Measurements from ENCODE around the gene C3. TPM values are rescaled to one million over a fixed set of nuclear protein-coding genes. Genes with fewer than 3 reads are reported as not detected.

Gene C3
- total and polyA plus RNA-seq, 2 experiments from 2014 or later, result 5.1 to 17.7 TPM

- Histone ChIP-seq H3K4me3 (no peak overlapping the region), H3K4me2 (no peak overlapping the region), H3K27me3 (ENCODE audit: insufficient read depth) (peaks cover 21% of the 10 kb centered on the region), H3K36me3 (ENCODE audit: insufficient read depth) (no peaks in the 10 kb centered on the region), H3K79me2 (replicated peaks; ENCODE audit: insufficient read depth) (no peaks in the 10 kb centered on the region), H2AFZ (no peak overlapping the region), H3K4me1 (ENCODE audit: insufficient read depth) (peaks cover 2% of the 10 kb centered on the region; the same call in 1 of the 2 replicates), H3K9me2 (ENCODE audit: insufficient read depth) (no peaks in the 10 kb centered on the region), H4K20me1 (replicated peaks; ENCODE audit: insufficient read depth) (no peaks in the 10 kb centered on the region), H3F3A (replicated peaks; ENCODE audit: low read depth) (peaks cover 8% of the 10 kb centered on the region), H3K27ac (ENCODE audit: low read depth) (no peak overlapping the region)
- Mint-ChIP-seq H3K36me3 (ENCODE audit: low read depth) (peaks cover 41% of the 10 kb centered on the region), H3K9me3 (peaks cover 88% of the 10 kb centered on the region), H3K27me3 (ENCODE audit: insufficient read depth, low read depth, poor library complexity) (peaks cover 20% of the 10 kb centered on the region), H3K4me3 (no peak overlapping the region), H3K27ac (no peak overlapping the region), H3K4me1 (no peaks in the 10 kb centered on the region; the same call in 2 of the 3 replicates)
- DNase-seq (ENCODE audit: low spot score) (no peak), ATAC-seq (no peak)
- TF ChIP-seq, protein P1, sequence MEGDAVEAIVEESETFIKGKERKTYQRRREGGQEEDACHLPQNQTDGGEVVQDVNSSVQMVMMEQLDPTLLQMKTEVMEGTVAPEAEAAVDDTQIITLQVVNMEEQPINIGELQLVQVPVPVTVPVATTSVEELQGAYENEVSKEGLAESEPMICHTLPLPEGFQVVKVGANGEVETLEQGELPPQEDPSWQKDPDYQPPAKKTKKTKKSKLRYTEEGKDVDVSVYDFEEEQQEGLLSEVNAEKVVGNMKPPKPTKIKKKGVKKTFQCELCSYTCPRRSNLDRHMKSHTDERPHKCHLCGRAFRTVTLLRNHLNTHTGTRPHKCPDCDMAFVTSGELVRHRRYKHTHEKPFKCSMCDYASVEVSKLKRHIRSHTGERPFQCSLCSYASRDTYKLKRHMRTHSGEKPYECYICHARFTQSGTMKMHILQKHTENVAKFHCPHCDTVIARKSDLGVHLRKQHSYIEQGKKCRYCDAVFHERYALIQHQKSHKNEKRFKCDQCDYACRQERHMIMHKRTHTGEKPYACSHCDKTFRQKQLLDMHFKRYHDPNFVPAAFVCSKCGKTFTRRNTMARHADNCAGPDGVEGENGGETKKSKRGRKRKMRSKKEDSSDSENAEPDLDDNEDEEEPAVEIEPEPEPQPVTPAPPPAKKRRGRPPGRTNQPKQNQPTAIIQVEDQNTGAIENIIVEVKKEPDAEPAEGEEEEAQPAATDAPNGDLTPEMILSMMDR (conservative IDR thresholded peaks at IDR 0.05; ENCODE audit: low read depth in 2 of 2), result no peak
- no peak for TF ChIP-seq ZNF331 (CRISPR knock-in tag; IDR thresholded peaks at IDR 0.05; ENCODE audit: low read depth)
- TF ChIP-seq, protein P2, sequence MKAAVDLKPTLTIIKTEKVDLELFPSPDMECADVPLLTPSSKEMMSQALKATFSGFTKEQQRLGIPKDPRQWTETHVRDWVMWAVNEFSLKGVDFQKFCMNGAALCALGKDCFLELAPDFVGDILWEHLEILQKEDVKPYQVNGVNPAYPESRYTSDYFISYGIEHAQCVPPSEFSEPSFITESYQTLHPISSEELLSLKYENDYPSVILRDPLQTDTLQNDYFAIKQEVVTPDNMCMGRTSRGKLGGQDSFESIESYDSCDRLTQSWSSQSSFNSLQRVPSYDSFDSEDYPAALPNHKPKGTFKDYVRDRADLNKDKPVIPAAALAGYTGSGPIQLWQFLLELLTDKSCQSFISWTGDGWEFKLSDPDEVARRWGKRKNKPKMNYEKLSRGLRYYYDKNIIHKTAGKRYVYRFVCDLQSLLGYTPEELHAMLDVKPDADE (IDR thresholded peaks at IDR 0.05), result no peak
Observed at GRCh38 chr19:6712692-6713670, 7.5 kb downstream of the C3 start.

DNA sequence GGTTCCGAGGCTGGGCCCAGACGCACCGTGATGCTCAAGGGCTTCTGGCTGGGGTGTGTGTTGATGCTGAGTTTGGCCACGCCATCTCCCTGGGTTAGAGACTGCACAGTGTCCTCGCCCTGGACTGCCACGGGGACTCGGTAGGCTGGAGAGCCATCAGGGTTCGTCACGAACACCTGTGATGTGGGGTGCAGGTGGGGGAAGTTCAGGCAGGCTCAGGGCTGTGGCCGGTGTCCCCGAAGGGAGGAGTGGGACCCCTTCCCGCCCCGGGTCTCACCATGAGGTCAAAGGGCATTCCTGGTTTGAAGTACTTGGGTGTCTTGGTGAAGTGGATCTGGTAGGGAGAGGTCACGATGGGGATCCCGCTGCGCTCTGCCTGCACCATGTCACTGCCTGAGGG is 8.2 kb downstream of the C3 start:
- Histone ChIP-seq H3K9me2 (ENCODE audit: insufficient read depth) (no peaks in the 10 kb centered on the region), H3K27me3 (ENCODE audit: insufficient read depth) (peaks cover 21% of the 10 kb centered on the region), H4K20me1 (replicated peaks; ENCODE audit: insufficient read depth) (no peaks in the 10 kb centered on the region), H3K4me2 (no peak overlapping the region), H3F3A (replicated peaks; ENCODE audit: low read depth) (peaks cover under 1% of the 10 kb centered on the region; the same call in 1 of the 2 replicates), H3K4me3 (no peak overlapping the region), H3K27ac (ENCODE audit: low read depth) (no peak overlapping the region), H3K4me1 (ENCODE audit: insufficient read depth) (peaks cover 2% of the 10 kb centered on the region; the same call in 1 of the 2 replicates), H3K79me2 (replicated peaks; ENCODE audit: insufficient read depth) (no peaks in the 10 kb centered on the region), H3K36me3 (ENCODE audit: insufficient read depth) (no peaks in the 10 kb centered on the region), H2AFZ (no peak overlapping the region)
- no peak overlapping the region for H3K27ac Mint-ChIP-seq
- ATAC-seq (no peak), DNase-seq (ENCODE audit: low spot score) (no peak)
- peaks cover 37% of the 10 kb centered on the region for H3K36me3 Mint-ChIP-seq (ENCODE audit: low read depth)
- peaks cover 88% of the 10 kb centered on the region for H3K9me3 Mint-ChIP-seq
- TF ChIP-seq ZNF331 (CRISPR knock-in tag; IDR thresholded peaks at IDR 0.05; ENCODE audit: low read depth) (no peak), EZH2phosphoT487 (IDR thresholded peaks at IDR 0.05; ENCODE audit: unreplicated experiment) (no peak), STAT1 (IDR thresholded peaks at IDR 0.05; ENCODE audit: unreplicated experiment) (no peak), ZNF114 (CRISPR knock-in tag; IDR thresholded peaks at IDR 0.05) (no peak), POLR2AphosphoS5 (IDR thresholded peaks at IDR 0.05; ENCODE audit: low read depth) (no peak)
- TF ChIP-seq, protein P2 (IDR thresholded peaks at IDR 0.05), result no peak
- TF ChIP-seq, protein P3, sequence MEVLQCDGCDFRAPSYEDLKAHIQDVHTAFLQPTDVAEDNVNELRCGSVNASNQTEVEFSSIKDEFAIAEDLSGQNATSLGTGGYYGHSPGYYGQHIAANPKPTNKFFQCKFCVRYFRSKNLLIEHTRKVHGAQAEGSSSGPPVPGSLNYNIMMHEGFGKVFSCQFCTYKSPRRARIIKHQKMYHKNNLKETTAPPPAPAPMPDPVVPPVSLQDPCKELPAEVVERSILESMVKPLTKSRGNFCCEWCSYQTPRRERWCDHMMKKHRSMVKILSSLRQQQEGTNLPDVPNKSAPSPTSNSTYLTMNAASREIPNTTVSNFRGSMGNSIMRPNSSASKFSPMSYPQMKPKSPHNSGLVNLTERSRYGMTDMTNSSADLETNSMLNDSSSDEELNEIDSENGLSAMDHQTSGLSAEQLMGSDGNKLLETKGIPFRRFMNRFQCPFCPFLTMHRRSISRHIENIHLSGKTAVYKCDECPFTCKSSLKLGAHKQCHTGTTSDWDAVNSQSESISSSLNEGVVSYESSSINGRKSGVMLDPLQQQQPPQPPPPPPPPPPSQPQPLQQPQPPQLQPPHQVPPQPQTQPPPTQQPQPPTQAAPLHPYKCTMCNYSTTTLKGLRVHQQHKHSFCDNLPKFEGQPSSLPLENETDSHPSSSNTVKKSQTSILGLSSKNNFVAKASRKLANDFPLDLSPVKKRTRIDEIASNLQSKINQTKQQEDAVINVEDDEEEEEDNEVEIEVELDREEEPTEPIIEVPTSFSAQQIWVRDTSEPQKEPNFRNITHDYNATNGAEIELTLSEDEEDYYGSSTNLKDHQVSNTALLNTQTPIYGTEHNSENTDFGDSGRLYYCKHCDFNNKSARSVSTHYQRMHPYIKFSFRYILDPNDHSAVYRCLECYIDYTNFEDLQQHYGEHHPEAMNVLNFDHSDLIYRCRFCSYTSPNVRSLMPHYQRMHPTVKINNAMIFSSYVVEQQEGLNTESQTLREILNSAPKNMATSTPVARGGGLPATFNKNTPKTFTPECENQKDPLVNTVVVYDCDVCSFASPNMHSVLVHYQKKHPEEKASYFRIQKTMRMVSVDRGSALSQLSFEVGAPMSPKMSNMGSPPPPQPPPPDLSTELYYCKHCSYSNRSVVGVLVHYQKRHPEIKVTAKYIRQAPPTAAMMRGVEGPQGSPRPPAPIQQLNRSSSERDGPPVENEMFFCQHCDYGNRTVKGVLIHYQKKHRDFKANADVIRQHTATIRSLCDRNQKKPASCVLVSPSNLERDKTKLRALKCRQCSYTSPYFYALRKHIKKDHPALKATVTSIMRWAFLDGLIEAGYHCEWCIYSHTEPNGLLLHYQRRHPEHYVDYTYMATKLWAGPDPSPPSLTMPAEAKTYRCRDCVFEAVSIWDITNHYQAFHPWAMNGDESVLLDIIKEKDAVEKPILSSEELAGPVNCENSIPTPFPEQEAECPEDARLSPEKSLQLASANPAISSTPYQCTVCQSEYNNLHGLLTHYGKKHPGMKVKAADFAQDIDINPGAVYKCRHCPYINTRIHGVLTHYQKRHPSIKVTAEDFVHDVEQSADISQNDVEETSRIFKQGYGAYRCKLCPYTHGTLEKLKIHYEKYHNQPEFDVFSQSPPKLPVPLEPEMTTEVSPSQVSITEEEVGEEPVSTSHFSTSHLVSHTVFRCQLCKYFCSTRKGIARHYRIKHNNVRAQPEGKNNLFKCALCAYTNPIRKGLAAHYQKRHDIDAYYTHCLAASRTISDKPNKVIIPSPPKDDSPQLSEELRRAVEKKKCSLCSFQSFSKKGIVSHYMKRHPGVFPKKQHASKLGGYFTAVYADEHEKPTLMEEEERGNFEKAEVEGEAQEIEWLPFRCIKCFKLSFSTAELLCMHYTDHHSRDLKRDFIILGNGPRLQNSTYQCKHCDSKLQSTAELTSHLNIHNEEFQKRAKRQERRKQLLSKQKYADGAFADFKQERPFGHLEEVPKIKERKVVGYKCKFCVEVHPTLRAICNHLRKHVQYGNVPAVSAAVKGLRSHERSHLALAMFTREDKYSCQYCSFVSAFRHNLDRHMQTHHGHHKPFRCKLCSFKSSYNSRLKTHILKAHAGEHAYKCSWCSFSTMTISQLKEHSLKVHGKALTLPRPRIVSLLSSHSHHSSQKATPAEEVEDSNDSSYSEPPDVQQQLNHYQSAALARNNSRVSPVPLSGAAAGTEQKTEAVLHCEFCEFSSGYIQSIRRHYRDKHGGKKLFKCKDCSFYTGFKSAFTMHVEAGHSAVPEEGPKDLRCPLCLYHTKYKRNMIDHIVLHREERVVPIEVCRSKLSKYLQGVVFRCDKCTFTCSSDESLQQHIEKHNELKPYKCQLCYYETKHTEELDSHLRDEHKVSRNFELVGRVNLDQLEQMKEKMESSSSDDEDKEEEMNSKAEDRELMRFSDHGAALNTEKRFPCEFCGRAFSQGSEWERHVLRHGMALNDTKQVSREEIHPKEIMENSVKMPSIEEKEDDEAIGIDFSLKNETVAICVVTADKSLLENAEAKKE (CRISPR knock-in tag; IDR thresholded peaks at IDR 0.05), result no peak
- no peaks in the 10 kb centered on the region for H3K4me1 Mint-ChIP-seq
- no peak overlapping the region for H3K4me3 Mint-ChIP-seq
- peaks cover 15% of the 10 kb centered on the region for H3K27me3 Mint-ChIP-seq (ENCODE audit: insufficient read depth, low read depth, poor library complexity)

Data from GM23338 (cell line).